ENCODE results near the gene SUMO3.

The SUMO3 gene

DNA sequence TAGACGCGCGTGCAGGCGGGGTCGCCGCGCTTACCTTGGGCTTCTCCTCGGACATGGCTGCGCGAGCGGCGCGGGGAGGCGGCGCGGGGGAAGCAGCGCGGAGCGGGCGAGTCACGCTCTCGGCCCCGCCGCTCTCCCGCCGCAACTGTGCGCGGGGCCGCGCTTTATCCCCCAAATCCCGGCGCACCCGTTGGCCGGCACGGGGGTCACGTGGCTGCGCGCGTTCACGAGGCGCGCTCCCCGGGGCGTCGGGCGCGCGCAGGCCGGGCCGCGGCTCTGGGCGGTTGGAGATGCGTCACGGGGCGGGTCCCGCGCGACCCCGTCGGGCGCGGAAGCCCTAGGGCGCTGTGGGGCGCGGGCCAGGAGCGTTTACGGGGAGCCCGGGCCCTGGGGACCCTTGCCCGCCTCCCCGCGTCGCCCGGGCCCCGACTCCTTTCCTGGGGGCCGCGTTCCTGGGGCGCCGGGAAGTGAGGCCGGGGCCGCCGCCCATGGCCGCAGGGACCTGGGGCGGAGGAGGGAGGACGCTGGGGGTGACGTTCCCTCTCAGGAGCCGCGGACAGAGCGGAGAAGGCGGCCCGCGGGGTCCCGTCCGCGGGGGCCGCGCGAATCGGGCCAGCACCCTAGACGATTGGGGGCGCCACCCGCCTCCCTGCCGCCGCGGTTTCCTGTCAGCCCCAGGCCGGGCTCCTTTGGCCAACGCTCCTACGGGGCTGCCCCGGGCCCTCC lies at the start of gene SUMO3:
TSS of gene SUMO3 (minus strand) at position 149 of the 726 bp plus-strand sequence. CDS start at position 55, 94 bp downstream.
- peak; percentile 61 to 65 for DNase-seq

DNA sequence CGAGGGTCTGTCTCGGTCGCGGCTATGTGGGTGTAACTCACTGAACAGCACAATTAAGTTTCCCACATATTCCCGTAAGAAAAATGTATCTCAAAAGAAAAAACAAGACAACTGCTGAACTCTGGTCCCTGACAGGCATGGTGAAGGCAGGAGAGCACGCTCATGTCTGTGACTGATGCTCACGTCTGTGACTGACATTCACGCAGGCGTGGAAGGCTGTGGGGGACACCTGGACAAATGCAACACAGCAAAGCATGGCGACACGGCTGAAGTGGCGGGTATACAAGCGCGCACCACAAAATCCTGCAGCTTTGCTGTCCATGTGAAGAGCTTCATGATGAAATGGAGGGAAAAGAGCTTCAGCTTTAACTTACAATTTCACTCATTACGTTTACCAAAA lies 49.6 kb upstream of the SUMO3 start:
- DNase-seq: no peak

DNA sequence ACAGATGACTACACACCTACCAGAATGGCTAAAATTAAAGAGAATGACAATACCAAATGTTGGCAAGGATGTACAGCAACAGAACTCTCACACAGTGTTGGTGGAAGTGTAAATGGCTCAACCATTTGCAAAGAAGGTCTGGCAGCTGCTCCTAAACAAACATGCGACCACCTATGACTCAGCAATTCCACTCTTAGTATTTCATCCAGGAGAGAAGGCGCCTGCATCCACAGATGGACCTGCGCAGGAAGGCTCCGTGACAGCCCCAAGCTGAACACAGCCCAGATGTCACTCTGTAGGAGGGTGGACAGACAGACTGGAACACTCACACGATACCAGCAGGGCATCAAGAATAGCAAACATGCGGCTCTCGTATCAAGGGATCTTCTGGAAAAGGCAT lies 48.9 kb upstream of the SUMO3 start:
- no peak for DNase-seq

DNA sequence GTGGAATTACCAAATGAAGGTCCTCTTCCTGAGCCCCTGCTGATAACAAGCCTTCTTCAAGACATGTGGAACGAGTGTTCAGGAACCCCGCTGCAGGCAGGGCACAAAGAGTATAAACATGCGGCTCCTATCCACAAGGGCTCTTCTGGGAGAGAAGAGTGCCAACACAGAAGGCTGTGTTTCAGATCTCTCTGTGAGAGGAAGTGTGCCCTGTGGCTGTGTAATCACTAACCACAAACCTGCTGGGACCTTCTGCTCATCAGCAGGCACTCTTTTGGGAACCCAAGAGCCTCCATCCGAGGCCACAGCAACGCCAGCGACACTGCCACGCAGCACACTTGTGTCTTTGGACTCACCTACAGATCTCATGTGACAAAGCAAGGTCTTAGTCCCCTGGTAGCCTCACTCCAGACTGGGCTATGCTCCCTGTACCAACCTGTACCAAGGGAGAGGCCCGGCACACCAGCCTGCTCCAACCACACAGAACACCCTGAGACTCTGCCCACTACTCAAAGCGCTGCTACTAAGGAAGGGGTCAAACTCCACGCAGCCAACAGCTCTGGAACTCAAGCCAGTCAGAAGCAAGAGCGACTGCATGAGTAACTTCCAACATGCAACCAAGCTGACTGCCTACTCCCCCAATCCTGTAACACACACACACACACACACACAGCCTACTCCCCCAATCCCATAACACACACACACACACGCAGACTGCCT lies 47.9 kb upstream of the SUMO3 start:
- DNase-seq: peak; percentile 48 to 71

DNA sequence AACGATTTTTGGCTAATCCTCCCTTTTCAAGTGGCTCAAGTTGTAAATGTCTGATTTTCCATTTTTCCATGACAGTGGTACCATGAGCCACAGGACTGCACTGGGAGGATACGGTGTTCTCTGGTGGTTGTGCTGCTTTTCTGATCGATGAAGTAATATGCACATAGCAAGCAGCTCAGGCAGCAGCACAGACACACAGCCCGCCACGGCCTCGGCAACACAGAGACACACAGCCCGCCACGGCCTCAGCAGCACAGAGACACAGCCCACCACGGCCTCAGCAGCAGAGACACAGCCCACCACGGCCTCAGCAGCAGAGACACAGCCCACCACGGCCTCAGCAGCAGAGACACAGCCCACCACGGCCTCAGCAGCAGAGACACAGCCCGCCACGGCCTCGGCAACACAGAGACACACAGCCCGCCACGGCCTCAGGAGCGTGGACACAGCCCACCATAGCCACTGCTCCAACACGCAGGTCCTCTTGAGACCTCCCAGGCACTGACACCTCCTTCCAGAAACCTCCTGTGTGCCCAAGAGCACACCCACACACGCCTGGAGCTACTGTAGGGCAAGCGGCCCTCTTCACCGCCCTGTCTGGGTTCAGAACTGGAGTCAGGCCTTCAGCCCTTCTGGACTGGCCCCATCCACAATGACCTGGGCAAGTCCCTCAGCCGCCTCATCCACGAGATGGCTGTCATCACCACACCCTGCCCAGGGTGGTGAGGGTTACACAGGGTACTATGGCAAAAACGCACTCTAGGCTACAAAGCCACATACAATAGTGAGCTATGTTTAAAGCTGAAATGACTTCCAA lies 45.2 kb upstream of the SUMO3 start:
- DNase-seq: no peak

DNA sequence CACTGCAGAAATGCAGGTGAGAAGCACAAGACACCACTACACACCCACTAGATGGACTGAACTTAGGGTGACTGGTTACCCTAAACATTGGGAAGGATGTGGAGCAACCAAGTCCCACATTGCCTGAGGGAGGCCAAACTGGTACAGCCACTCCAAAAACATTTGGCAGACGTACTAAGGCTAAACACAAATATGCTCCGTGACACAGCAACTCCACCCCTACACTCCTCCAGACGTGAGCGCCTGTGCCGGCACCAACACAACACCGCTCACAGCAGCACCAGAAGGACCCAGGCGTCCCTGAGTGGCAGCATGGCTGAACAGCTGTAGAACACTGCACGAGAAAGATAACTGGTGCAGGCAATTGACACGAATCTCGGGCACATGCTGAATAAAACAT lies 40.9 kb upstream of the SUMO3 start:
- DNase-seq: no peak

DNA sequence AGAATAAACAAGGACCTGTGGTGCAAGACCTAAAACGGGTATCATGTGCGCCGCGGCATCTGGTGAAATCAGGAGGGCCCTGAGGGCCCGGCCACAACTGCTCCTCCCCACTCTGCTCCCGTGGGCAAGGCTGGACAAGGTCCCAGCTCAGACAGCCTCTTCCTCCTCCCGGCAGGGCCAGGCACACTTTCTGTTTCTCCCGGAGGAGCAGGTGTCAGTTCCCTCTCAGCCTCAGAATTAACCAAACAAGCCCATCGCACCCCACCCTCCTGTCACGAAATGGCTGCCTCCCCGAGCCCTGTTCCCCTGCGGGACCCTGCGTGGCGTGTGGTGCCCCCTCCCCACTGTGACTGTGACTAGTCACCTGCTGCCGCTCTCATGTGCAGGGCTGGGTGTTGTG lies 40.4 kb upstream of the SUMO3 start:
- DNase-seq: no peak

DNA sequence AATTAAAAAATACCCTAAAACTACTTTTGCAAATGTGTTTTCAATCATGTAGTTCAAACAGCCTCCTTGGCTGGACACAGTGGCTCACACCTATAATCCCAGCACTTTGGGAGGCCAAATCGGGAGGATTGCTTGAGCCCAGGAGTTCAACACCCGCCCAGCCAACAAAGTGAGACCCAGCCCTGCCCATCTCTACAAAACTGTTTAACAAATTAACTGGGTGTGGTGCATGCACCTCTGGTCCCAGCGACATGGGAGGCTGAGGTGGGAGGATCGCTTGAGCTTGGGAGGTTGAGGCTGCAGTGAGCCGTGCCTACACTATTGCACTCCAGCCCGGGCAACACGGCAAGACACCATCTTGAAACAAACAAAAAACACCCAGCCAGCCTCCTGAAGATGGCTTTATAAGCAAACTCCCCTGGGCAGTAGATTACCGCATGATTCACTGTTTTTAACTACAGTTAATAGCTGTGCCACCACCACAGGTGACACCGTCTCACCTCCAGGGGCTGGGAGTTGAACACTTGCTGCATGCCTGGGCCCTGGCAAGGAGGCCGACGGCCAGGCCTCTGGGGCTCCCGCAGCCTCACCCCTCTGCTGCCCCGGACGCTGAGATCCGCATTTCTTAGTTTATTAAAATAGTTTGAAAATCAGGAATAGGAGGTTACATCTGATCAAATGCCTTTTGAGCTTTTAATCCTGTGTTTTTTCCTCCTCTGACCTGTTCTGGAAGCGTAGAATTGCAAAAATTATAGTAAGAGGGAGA lies 39.4 kb upstream of the SUMO3 start:
- no peak for DNase-seq

DNA sequence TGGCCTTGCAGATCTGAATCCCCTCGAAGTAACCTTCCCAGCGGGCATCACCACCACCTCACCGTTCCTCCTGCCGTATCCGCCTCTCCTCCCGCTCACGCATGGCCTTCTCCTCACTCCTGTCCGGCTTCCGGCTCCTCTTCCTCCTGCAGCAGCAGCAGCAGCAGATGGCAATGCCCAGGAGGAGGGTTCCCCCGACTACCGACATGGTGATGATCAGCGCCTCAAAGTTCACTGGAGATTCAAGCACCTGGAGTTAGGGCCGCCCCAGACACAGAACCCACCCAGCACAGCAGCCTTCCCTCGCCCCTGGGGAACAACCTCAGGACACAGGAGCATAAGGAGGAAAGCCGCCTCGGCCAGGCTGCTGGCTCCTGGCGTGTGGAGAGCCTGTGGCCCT lies 38.3 kb upstream of the SUMO3 start:
- DNase-seq: no peak

DNA sequence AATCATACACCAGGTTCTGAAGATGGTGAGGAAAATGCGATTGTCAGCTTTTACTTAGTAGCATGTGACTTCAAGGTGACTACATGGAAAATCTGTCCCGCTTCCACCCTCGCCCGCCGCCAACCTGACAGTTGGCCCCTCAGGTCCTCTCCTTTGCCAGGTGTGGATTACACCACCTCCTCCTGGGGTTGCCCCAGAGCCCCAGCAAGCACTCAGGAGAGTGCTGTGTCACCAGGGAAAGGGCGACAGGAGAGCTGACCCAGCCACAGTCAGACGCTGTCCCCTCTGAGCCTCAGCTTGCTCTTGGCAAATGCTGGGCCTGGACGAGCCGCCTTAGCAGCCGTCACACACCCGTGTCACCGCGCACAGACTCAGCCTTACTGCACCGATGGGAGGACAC lies 37.7 kb upstream of the SUMO3 start:
- no peak for DNase-seq

DNA sequence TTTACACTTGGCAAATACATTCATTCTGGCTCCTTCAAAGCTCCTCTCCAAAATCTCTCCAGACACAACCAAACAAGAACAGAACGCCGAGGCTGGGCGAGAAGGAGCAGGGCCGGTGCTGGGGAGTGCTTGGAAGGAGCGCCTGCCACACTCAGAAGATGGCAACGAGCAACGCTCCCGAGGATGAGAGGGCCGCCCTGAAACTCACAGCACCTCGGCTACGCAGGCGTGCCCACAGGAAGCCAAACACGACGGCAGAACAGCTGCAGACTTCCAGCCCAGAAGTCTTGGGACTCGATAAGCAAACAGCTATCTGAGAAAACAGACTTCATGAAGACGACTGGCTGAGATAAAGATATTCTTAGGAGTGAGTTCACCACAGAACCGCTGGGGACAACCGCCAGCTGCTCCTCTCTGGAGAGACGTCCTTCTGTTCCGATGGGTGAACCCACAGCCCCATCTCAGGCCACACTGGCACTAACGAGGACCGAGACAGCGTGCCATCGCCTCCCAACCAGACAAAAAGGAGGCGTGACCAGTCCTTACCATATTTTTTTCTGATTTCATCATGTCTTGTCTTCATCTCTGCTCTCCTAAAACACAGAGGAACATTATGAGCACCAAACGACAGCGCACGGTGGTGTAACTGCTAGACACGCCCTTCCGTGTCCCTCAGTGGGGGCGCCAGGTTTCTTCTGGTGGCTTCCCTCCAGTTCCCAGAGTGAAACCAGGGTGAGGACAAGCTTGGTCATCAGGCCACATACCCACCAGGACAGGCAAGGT lies 37.0 kb upstream of the SUMO3 start:
- no peak for DNase-seq

DNA sequence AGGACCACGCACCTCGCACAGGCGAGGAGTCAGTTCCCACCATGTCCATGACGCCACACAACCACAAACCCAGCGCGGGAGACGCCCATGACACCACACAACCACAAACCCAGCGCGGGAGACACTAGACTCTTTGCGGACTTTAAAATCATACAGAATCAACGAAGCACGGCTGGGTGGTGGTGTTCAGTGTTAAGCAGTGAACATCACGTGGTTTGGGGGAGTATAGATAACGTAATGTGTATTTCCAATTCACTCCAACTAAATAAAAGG lies 36.5 kb upstream of the SUMO3 start:
- no peak for DNase-seq

DNA sequence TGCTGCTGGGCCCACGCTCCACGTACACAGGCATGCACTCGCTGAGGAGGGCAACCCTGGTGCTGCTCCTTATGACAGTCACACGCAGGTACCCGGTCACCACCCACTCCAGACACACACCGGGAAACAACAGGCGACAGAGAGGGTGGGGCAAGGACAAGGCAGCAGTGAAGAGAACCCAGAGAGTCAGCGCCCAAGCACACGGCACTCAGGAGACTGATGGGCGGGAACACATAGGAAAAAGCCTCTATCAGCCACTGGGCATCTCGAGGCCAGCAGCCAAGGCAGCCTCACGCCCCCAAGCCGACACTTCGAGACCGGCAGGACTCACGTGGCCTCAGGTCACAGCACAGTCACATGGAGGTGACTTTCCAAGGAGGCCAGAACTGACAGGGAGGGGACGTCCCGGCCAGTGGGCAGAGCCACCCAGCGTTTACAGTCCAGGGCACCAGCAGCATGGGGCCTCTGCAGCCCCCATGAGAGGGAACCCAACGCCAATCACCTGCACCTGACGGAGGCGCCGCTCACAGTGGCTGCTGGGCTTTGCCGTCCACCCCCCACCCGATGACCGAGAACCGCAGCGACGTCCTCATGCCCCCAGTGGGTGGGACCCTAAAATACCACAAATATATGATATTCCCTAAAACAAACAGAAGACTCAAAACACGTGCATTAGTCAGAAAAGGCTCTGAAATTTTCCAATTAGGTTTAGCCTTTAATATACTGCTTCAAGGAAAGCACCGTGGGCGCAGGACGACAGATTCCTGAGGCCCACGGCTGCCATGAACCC lies 35.9 kb upstream of the SUMO3 start:
- no peak for DNase-seq

DNA sequence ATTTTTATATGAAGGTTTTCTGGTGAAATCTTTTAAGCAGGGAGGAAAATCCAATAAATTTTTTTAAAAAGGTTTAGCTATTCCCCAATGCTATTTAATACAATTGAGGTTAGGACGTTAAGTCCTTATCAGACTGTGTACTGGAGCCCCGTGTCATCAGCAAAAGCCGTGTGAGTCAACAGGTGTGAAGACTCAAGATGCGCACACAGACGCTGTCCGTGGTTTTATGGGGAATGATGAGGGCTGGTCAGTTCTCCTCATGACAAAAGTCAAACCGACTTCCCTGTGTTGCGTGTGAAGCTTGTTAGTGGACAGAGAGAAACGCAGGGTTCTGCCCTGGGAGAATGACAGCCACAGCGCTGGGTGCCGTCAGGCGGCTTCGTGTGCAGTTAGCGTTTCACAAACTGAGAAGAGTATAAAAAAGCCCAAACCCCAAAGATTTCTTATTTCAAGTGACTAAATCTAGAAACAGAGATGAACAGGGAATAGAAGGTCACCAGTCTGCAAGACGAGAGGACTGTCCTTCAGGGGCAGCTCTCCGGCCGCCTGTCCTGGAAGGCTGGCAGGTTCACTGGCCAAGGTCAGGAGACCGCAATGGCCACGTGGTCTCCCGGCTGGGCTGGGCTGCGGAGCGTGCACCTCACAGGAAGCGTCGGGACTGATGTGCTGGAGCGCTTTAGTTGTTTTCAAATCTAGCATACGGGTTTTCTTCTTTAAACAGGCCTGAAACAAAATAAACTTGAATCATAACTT lies 33.2 kb upstream of the SUMO3 start:
- DNase-seq: no peak

DNA sequence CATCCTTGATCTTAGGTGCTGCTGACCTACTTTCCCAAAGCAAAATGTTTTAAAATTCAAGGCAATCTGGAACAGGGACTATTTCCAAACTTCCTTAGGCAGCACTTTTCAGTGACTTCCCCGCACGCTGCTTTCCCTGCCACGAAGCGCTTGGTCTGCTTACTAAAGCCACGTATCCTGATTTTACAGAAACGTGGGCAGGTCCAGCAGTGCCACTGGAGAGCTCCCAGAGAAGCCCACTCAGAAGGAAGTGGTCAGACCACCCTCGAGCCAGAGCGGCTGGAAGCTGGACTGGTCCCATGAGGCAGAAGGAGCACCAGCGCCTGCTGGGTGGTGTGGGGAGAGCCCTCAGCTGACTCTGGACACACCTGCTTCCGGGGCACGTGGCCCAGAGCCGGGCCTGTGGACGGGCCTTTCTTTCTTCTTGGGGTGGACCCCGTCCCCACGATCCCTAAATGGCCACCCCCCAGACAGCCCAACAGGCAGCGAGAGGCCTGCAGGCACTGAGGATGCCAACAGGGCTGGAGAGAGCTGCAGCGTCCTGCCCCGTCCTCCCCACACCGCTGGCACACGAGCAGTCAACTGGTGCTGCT lies 32.4 kb upstream of the SUMO3 start:
- DNase-seq: no peak

DNA sequence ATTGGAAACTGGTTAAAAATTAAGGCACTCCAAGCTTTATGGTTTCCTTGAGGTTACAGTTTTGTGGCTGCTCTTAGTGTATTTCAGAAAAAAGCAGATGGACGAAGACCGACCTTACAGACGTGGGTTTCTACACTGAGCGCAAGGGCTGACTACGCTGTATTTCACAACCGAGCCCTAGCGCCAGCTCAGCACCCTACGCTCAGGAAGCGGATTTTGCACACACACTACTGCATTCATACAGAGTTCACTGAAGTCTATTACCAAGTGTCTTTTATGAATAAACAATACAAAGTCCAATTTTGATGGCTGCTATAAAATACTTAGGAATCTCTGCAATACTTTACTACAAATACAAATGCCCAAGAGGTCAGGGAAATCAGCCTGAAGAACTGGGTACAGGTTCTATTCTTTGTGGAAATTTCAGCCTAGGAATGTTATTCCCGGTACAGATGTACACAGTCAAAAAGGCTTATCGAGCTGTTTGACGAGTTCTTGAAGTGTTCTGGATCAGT lies 31.8 kb upstream of the SUMO3 start:
- no peak for DNase-seq

DNA sequence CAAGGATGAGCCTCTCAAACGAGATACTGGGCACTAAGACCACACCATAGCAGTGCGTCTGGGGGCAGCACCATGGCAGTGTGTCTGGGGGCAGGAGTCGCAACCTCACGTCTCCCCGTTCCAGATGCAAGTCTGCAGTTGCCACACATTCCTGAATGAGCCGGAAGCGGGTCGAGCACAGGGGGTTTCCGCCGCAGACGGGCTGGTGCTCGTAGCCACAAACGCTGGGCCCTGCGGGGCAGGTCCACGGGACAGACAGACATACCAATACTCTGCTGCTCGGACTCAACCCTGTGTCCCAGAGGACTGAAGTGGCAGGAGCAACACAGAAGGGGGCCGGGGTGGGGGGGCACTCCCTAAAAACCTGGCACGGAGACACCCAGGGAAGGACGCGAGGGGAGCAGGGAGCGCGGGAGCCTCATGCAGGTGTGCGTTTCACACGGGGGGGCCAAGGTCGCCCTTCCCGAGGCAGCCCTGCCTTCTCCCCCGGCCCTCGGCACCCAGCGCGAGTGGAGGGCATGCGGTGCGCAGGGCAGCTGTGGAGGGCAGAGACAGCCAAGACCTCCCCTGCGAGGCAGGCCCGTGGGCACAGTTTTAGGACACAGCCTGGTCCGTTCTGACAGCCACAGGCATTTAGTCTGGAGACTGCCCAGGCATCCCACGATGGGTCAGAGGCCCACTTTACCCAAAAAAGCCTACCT lies 31.1 kb upstream of the SUMO3 start:
- no peak for DNase-seq

DNA sequence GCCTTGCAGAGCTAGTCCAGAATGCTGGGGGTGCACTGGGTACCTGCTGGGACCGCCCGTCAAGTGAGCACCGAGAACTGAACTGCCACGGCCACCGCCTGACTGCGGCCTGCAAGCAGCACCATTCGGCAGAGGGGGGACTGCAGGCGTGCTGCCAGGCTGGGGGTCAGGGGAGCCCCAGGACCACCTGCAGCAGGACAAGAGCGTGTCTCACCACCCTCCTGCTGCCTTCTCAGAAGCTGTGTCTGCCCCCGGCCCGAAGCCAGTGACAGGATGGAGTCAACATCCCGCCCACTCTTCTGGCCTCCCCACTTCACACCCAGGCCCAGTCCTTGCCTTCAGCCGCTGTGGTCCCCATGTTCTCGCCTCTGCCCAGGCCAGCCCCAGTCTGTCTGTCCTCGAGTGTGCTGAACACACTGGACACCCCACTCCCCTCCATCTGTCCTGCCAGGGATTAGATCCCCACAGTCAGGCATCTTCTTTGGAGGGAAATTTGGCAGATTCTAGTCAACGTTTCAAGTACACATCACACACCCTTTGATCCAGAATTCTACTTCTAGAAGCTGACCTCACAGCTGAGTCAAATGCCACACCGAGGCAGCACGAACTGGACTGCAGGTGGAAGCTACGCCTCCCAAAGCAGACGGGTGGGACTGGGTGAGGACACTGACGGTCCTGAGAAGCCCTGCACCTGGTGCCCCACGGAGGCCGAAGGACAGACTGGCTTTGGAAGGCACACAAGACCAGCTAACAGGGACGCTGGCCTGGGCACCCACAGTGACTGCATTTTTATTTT lies 29.6 kb upstream of the SUMO3 start:
- no peak for DNase-seq
